ENCODE measurements around the gene CIAO3. TPM values are rescaled to one million over a fixed set of nuclear protein-coding genes. Genes with fewer than 3 reads are reported as not detected.
A peak's percentile ranks its signal among the peaks of the same experiment; 100 is the strongest.

CIAO3 gene
- total and polyA plus RNA-seq, 2 experiments from 2014 or later, result 43.3 to 67.7 TPM

DNA sequence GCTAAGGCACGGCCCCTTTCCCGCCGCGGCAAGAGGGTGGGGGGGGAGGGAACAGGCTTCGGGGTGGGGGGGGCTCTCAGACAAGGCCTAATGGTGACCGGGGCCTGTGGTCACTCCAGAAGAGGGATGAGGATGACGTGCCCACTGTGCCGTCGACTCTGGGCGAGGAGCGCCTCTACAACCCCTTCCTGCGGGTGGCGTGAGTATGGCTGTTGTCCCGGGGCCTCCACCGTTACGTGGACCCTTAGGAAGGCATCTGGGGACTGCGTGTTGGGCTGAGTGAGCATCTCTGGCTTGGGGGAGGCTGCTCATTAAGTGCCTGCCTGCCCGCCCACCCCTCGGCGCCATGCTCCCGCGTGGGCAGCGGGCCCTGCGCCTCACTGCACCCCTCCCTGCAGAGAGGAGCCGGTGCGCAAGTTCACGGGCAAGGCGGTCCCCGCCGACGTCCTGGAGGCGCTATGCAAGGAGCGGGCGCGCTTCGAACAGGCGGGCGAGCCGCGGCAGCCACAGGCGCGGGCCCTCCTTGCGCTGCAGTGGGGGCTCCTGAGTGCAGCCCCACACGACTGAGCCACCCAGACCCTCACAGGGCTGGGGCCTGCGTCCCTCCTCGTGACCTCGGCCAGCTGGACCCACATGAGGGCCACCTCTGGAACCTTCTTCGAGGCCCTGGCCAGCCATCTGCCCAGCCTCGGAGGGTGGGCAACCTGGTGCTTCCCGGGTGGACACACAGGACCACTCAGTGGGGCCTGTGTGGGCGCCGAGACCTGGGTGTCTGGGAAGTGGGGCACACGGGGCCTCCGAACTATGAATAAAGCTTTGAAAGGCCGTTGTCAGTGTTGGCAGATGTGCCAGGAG, 11.7 kb downstream of the CIAO3 start:
- Histone ChIP-seq H3K9me3 (ENCODE audit: low read depth) (no peaks in the 10 kb centered on the region), H3K4me1 (ENCODE audit: low read depth) (no peaks in the 10 kb centered on the region), H3K36me3 (no peaks in the 10 kb centered on the region), H3K4me3 (no peak overlapping the region), H3K27ac (no peak overlapping the region), H3K27me3 (no peaks in the 10 kb centered on the region)
- TF ChIP-seq, protein P1, sequence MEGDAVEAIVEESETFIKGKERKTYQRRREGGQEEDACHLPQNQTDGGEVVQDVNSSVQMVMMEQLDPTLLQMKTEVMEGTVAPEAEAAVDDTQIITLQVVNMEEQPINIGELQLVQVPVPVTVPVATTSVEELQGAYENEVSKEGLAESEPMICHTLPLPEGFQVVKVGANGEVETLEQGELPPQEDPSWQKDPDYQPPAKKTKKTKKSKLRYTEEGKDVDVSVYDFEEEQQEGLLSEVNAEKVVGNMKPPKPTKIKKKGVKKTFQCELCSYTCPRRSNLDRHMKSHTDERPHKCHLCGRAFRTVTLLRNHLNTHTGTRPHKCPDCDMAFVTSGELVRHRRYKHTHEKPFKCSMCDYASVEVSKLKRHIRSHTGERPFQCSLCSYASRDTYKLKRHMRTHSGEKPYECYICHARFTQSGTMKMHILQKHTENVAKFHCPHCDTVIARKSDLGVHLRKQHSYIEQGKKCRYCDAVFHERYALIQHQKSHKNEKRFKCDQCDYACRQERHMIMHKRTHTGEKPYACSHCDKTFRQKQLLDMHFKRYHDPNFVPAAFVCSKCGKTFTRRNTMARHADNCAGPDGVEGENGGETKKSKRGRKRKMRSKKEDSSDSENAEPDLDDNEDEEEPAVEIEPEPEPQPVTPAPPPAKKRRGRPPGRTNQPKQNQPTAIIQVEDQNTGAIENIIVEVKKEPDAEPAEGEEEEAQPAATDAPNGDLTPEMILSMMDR (IDR thresholded peaks at IDR 0.05; ENCODE audit: low read depth, low read length), result no peak
- DNase-seq (ENCODE audit: low read depth in 1 of 2, low spot score in 1 of 2), result no peak

GRCh38 chr16:728131-728889, 12.5 kb downstream of the CIAO3 start:
- no peaks in the 10 kb centered on the region for H3K9me3 ChIP-seq (ENCODE audit: low read depth)
- H3K36me3 ChIP-seq, result no peaks in the 10 kb centered on the region
- DNase-seq (ENCODE audit: low read depth in 1 of 2, low spot score in 1 of 2), result peak; percentile 64 to 82
- H3K27me3 ChIP-seq, result no peaks in the 10 kb centered on the region
- no peaks in the 10 kb centered on the region for H3K4me1 ChIP-seq (ENCODE audit: low read depth)
- H3K4me3 ChIP-seq, result peak overlapping the region; percentile 38
- no peak overlapping the region for H3K27ac ChIP-seq
- TF ChIP-seq, protein P1 (IDR thresholded peaks at IDR 0.05; ENCODE audit: low read depth, low read length), result no peak

GRCh38 chr16:727291-727977, 13.4 kb downstream of the CIAO3 start:
- no peaks in the 10 kb centered on the region for H3K27me3 ChIP-seq
- DNase-seq (ENCODE audit: low read depth in 1 of 2, low spot score in 1 of 2), result peak in 1 of 2 donors; percentile 29
- TF ChIP-seq, protein P1 (IDR thresholded peaks at IDR 0.05; ENCODE audit: low read depth, low read length), result no peak

GRCh38 chr16:726438-727290, 14.1 kb downstream of the CIAO3 start, which contains the start of the genes CCDC78 and HAGHL:
Gene CCDC78 (minus strand): TSS chr16:726443. CDS start chr16:726367, 76 bp downstream.
Gene HAGHL (plus strand): TSS chr16:727106. CDS start chr16:727510, 404 bp downstream.
- Histone ChIP-seq H3K27me3 (no peaks in the 10 kb centered on the region), H3K4me3 (peak within 1 kb of the TSS; percentile 38), H3K27ac (no peak within 1 kb of the TSS), H3K4me1 (ENCODE audit: low read depth) (peaks cover 2% of the 10 kb centered on the region), H3K36me3 (no peaks in the 10 kb centered on the region), H3K9me3 (ENCODE audit: low read depth) (no peaks in the 10 kb centered on the region)
- TF ChIP-seq, protein P1 (IDR thresholded peaks at IDR 0.05; ENCODE audit: low read depth, low read length), result no peak
- DNase-seq (ENCODE audit: low read depth in 1 of 2, low spot score in 1 of 2), result peak; percentile 56 to 71

More at GRCh38 chr16:727291-727977, 13.4 kb downstream of the CIAO3 start:
- H3K4me3 ChIP-seq, result peak overlapping the region; percentile 38
- no peak overlapping the region for H3K27ac ChIP-seq
- H3K4me1 ChIP-seq (ENCODE audit: low read depth), result no peaks in the 10 kb centered on the region
- no peaks in the 10 kb centered on the region for H3K9me3 ChIP-seq (ENCODE audit: low read depth)
- no peaks in the 10 kb centered on the region for H3K36me3 ChIP-seq

- no peak for DNase-seq (ENCODE audit: low read depth in 1 of 2, low spot score in 1 of 2)
- Histone ChIP-seq H3K9me3 (ENCODE audit: low read depth) (no peaks in the 10 kb centered on the region), H3K4me1 (ENCODE audit: low read depth) (peaks cover 4% of the 10 kb centered on the region), H3K27me3 (no peaks in the 10 kb centered on the region), H3K27ac (no peak overlapping the region), H3K36me3 (no peaks in the 10 kb centered on the region), H3K4me3 (no peak overlapping the region)
- TF ChIP-seq, protein P1 (IDR thresholded peaks at IDR 0.05; ENCODE audit: low read depth, low read length), result no peak
Observed at GRCh38 chr16:726188-726437, 14.7 kb downstream of the CIAO3 start.
